Stimulated activated CD8-positive, alpha-beta memory T cell treated with anti-CD3 and anti-CD28 coated beads, Interleukin-4, amount 100 ng/mL, for 4 hours (primary cell): ENCODE measurements around the gene PHKB.
"Not testable (repeated sequence)": the region's sequence is repeated elsewhere in the genome, so short reads cannot be mapped to it uniquely, and the experiment has no call there.

Experiments used
- DNase-seq, 2 donors: peaks; one replicate each; pipeline ENCODE4 v3.0.0-alpha.2; 2020; ENCODE audit warnings: low read depth in 2 of 2, low spot score in 1 of 2

PHKB gene

GRCh38 chr16:47504599-47504998, 43.5 kb downstream of the PHKB start:
- no peak for DNase-seq

- no peak for DNase-seq
These were observed 45.7 kb downstream of the PHKB start for GRCh38 chr16:47506800-47507199.

GRCh38 chr16:47507701-47508100, 46.6 kb downstream of the PHKB start:
- no peak for DNase-seq

- no peak for DNase-seq
These were observed 50.8 kb downstream of the PHKB start for GRCh38 chr16:47511882-47512281.

- DNase-seq = no peak
These were observed 57.9 kb downstream of the PHKB start for GRCh38 chr16:47519037-47519436.

GRCh38 chr16:47519546-47519945, 58.4 kb downstream of the PHKB start:
- no peak for DNase-seq

GRCh38 chr16:47519996-47520679, 59.0 kb downstream of the PHKB start:
- no peak for DNase-seq

- no peak for DNase-seq
These were observed 62.3 kb downstream of the PHKB start for GRCh38 chr16:47523342-47524006.

GRCh38 chr16:47524007-47524405, 62.9 kb downstream of the PHKB start:
- no peak for DNase-seq

GRCh38 chr16:47528431-47528830, 67.3 kb downstream of the PHKB start:
- DNase-seq = no peak

- no peak for DNase-seq
These were observed 72.7 kb downstream of the PHKB start for GRCh38 chr16:47533744-47534292.

GRCh38 chr16:47538472-47538871, 77.3 kb downstream of the PHKB start:
- DNase-seq = no peak

- not testable (repeated sequence) for DNase-seq
These were observed 78.9 kb downstream of the PHKB start for GRCh38 chr16:47539707-47540670.

GRCh38 chr16:47541135-47541534, 80.0 kb downstream of the PHKB start:
- not testable (repeated sequence) for DNase-seq

GRCh38 chr16:47544255-47544654, 83.1 kb downstream of the PHKB start:
- DNase-seq = not testable (repeated sequence)

- DNase-seq = not testable (repeated sequence)
These were observed 90.1 kb downstream of the PHKB start for GRCh38 chr16:47551185-47551584.

- DNase-seq = not testable (repeated sequence)
These were observed 90.6 kb downstream of the PHKB start for GRCh38 chr16:47551767-47552166.

- no peak for DNase-seq
These were observed 92.9 kb downstream of the PHKB start for GRCh38 chr16:47553853-47554564.

- DNase-seq = not testable (repeated sequence)
These were observed 93.5 kb downstream of the PHKB start for GRCh38 chr16:47554587-47554986.

- no peak for DNase-seq
These were observed 100.2 kb downstream of the PHKB start for GRCh38 chr16:47561286-47561685.

GRCh38 chr16:47562366-47562765, 101.2 kb downstream of the PHKB start:
- no peak for DNase-seq
